Ovary (tissue), 9 donors: ENCODE measurements around the gene C2CD4A. TPM values are rescaled to one million over a fixed set of nuclear protein-coding genes. Genes with fewer than 3 reads are reported as not detected.

Experiments
- DNase-seq, 5 donors: peaks; one replicate each; pipeline ENCODE4 v3.0.0-alpha.2; 2019 to 2020
- H3K27ac ChIP-seq, 2 donors: fragments of 200-600 bp; one replicate each; pipeline versions ENCODE4 v1.5.1 to v1.8.0; 2019 to 2022
- H3K27me3 ChIP-seq: fragments of 200-600 bp; one replicate; pipeline ENCODE4 v1.8.0; 2022
- H3K36me3 ChIP-seq: fragments of 200-600 bp; sonication (generic); one replicate; pipeline ENCODE4 v1.5.1; 2019
- H3K4me1 ChIP-seq: one replicate; pipeline ENCODE4 v1.8.1; 2013; ENCODE audit warnings: mild to moderate bottlenecking, moderate library complexity; ENCODE audit not compliant: insufficient read depth
- H3K4me3 ChIP-seq: fragments of 200-600 bp; sonication (generic); one replicate; pipeline ENCODE4 v1.5.1; 2017
- H3K9me3 ChIP-seq, 2 donors: fragments of 200-600 bp in 1 of 2; sonication (generic) in 1 of 2; one replicate each; pipeline versions ENCODE4 v1.5.1 to v1.8.1; 2013 to 2019; ENCODE audit warnings: mild to moderate bottlenecking in 1 of 2, moderate library complexity in 1 of 2
- CTCF ChIP-seq, 3 donors: fragments of 450-650 bp in 2 of 3; fragments of 200-600 bp in 1 of 3; IDR thresholded peaks; one replicate each; pipeline versions ENCODE4 v1.5.1 to v1.8.0; 2016 to 2022; ENCODE audit warnings: antibody characterized with exemption in 3 of 3, mild to moderate bottlenecking in 1 of 3
- EP300 ChIP-seq: sonication (generic); formaldehyde crosslinking; IDR thresholded peaks from one replicate; pipeline ENCODE4 v1.6.1; 2017; ENCODE audit warnings: antibody characterized with exemption
- POLR2A ChIP-seq: fragments of 450-650 bp; IDR thresholded peaks from one replicate; pipeline ENCODE4 v1.6.1; 2017; ENCODE audit warnings: antibody characterized with exemption, mild to moderate bottlenecking, moderate library complexity
- WGBS, 3 donors: extraction: QIAGEN DNeasy Blood & Tissue Kit in 1 of 3; methylation state at CpG; one replicate each; pipeline versions ENCODE4 v1.1.5 to v1.1.7; 2013 to 2017; 5-methylcytosine and 5-hydroxymethylcytosine counted together
- intact Hi-C, 4 donors: fragments of 100-400 bp; cut with DNase I; formaldehyde crosslinking; loops; one replicate each; pipeline versions ENCODE4 v1.11.0 to v1.15.1; 2022 to 2023
- polyA plus RNA-seq, 2 donors: library from polyadenylated mRNA; stranded (reverse); fragments of 200-250 nt in 1 of 2; fragments of 350-450 nt in 1 of 2; fragmentation: Illumina TruSeq in 1 of 2; extraction: RNeasy Lipid Tissue Mini Kit (QIAGEN cat#74804) in 1 of 2; gene quantifications; one replicate each; pipeline ENCODE4 v1.2.3, GENCODE V29; 2013 to 2014
- total RNA-seq, 7 donors: library from RNA; depleted of rRNA in 2 of 7; stranded (reverse); fragments of >200 nt in 2 of 7; fragmentation: NEBNext Ultra II Directional in 3 of 7; extraction: Animal tissue kit (Norgen Biotek cat#: 25700) in 3 of 7; gene quantifications; one replicate each; pipeline versions ENCODE4 v1.1.0 to v1.2.4, GENCODE V29; 2016 to 2023
- donor health status: DM: no; HTN: no; CAD: no; lungs with moderate emphysema.
- donor health status: DM: no; HTN: no; CAD: no.
- donor health status: Bipolar disorder and iron deficiency.
- donor health status: DM: yes; HTN: yes; CAD: no.
- donor health status: DM: no; HTN: no; CAD: no.
- donor health status: DM: yes; HTN: yes; CAD: no.

Gene C2CD4A
- total and polyA plus RNA-seq, 9 donors: 0.02 to 0.13 (median 0.12) TPM; not detected in 5

- H3K9me3 ChIP-seq: no peaks in the 10 kb centered on the region
- no peak for DNase-seq
- TF ChIP-seq EP300 (no peak), POLR2A (no peak), CTCF (IDR thresholded peaks at IDR 0.05) (no peak)
- WGBS, 3 donors: 90 to 94% (median 93%) methylated on average over 1 of the region's 1 CpG
- H3K4me3 ChIP-seq: no peak overlapping the region
- intact Hi-C loops: no loop called here
- no peaks in the 10 kb centered on the region for H3K27me3 ChIP-seq
- H3K36me3 ChIP-seq: no peaks in the 10 kb centered on the region
- H3K4me1 ChIP-seq: peaks cover under 1% of the 10 kb centered on the region
- no peak overlapping the region for H3K27ac ChIP-seq
Measured at GRCh38 chr15:62050115-62050514, 16.7 kb upstream of the C2CD4A start.

GRCh38 chr15:62051166-62051565 is 15.6 kb upstream of the C2CD4A start:
- WGBS, 3 donors: 92 to 98% (median 92%) methylated on average over 4 of the region's 4 CpGs
- no peaks in the 10 kb centered on the region for H3K27me3 ChIP-seq
- TF ChIP-seq CTCF (IDR thresholded peaks at IDR 0.05): no peak
- no peak for TF ChIP-seq EP300
- TF ChIP-seq POLR2A: no peak
- no peak overlapping the region for H3K4me3 ChIP-seq
- DNase-seq: no peak
- no peak overlapping the region for H3K27ac ChIP-seq
- intact Hi-C loops: no loop called here
- peaks cover 1% of the 10 kb centered on the region for H3K4me1 ChIP-seq
- H3K36me3 ChIP-seq: no peaks in the 10 kb centered on the region
- no peaks in the 10 kb centered on the region for H3K9me3 ChIP-seq

- Histone ChIP-seq H3K36me3 (no peaks in the 10 kb centered on the region), H3K9me3 (no peaks in the 10 kb centered on the region), H3K4me1 (peaks cover 1% of the 10 kb centered on the region), H3K27me3 (no peaks in the 10 kb centered on the region), H3K4me3 (no peak overlapping the region), H3K27ac (no peak overlapping the region)
- intact Hi-C loops: no loop called here
- no peak for TF ChIP-seq EP300
- TF ChIP-seq CTCF (IDR thresholded peaks at IDR 0.05): no peak
- no peak for TF ChIP-seq POLR2A
- 93 to 99% (median 98%) methylated on average over 1 of the region's 1 CpG for WGBS, 3 donors
- DNase-seq: no peak
Measured at GRCh38 chr15:62052713-62053112, 14.1 kb upstream of the C2CD4A start.

- intact Hi-C loops: no loop called here
- WGBS, 3 donors: 71 to 86% (median 77%) methylated on average over 5 of the region's 5 CpGs
- Histone ChIP-seq H3K27ac (no peak overlapping the region), H3K4me3 (no peak overlapping the region), H3K27me3 (no peaks in the 10 kb centered on the region), H3K36me3 (no peaks in the 10 kb centered on the region), H3K4me1 (peaks cover 3% of the 10 kb centered on the region), H3K9me3 (no peaks in the 10 kb centered on the region)
- no peak for TF ChIP-seq CTCF (IDR thresholded peaks at IDR 0.05)
- no peak for TF ChIP-seq EP300
- TF ChIP-seq POLR2A: no peak
- no peak for DNase-seq
Measured at GRCh38 chr15:62053439-62054085, 13.2 kb upstream of the C2CD4A start.
